ENCODE measurements around the gene KCNIP3. TPM values are rescaled to one million over a fixed set of nuclear protein-coding genes. Genes with fewer than 3 reads are reported as not detected.
A peak's percentile ranks its signal among the peaks of the same experiment; 100 is the strongest.
"Not testable (repeated sequence)": the region's sequence is repeated elsewhere in the genome, so short reads cannot be mapped to it uniquely, and the experiment has no call there.

Gene KCNIP3
- total and polyA plus RNA-seq, 4 donors: 0.26 to 1.1 (median 0.62) TPM

DNA sequence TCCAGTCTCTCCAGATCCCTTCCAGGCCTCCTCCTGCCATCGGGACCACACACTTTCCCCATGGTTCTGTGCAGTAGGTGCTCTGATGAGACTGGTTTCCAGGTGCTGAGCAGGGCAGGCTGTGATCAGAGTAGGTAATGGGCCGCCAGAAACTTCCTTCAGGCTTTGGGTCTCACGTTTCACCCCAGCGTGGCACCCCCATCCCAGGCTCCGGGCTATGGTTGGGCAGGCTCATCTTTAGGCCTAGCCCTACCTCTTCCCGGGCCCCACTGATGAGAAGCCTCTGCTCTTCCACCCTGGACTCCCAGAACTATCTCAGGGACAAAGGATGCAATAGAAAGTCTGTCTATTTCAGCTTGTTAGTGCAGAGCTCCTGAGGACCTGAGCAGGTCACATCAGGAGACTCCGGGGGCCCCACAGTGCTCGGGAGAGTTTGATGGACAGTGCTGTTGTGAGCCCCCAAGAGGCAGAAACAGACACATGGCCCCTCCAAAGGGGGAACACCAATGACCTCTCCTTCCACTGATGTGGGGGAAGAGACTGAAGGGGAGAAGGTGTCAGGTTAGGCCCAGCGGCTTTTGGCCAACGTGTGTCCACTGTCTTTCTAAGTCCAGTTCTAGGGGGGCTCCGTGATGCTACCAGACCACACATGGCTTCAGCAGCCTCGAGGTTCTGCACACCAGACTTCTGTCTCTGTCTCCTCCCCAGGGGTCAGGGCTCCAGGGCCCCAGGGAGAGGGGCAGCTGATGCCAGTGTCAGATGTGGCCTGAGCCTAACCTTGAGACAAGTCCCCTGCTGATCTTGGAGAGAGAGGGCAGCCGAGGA lies 28.7 kb upstream of the KCNIP3 start:
- DNase-seq (ENCODE audit: low spot score): peak; percentile 27
- WGBS: 94% methylated on average over 13 of the region's 13 CpGs
- H3K9me3 ChIP-seq (ENCODE audit: control insufficient read depth in 4 of 4, low read length in 3 of 4): no peaks in the 10 kb centered on the region

DNA sequence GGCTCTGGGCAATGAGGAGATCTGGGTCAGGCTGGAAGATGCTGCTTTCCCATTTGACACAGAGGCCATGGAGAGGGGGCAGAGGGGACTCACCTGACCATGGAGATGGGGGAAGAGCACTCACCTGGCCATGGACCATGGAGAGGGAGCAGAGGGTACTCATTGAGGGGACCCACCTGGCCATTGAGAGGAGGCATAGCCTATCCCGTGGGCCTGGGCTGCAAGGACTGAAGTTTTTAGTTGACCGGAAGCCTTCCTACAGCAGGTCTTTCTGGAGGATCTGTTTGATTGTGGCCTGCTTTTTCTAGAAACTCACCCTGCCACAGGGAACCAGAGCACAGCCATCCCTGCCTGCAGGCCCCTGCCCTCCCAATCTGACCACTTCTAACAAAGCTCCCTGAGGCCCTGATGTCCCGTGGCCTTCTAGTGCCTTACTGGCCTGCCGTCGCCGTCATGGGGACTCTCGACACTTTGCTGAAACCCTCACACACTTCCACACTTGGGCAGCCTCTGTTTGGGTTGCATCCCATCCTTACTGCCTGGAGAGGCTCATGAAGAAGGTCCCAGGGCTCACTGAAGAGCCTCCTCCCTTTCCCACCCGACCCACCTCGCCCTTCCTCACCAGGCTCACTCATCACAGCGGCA lies 28.0 kb upstream of the KCNIP3 start:
- TF ChIP-seq RXRA (IDR thresholded peaks at IDR 0.05) (no peak), YY1 (IDR thresholded peaks at IDR 0.05) (no peak), GABPA (IDR thresholded peaks at IDR 0.05 in 1 of 2, conservative IDR thresholded peaks at IDR 0.05 in 1 of 2) (no peak), EGR1 (IDR thresholded peaks at IDR 0.05; ENCODE audit: low read depth in 2 of 2) (no peak), TAF1 (conservative IDR thresholded peaks at IDR 0.05) (no peak), JUND (IDR thresholded peaks at IDR 0.05) (no peak), FOXA1 (IDR thresholded peaks at IDR 0.05) (no peak), RAD21 (IDR thresholded peaks at IDR 0.05) (no peak), FOXA2 (IDR thresholded peaks at IDR 0.05) (no peak)
- TF ChIP-seq, protein P1, sequence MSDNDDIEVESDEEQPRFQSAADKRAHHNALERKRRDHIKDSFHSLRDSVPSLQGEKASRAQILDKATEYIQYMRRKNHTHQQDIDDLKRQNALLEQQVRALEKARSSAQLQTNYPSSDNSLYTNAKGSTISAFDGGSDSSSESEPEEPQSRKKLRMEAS (IDR thresholded peaks at IDR 0.05): no peak
- TF ChIP-seq, protein P2, sequence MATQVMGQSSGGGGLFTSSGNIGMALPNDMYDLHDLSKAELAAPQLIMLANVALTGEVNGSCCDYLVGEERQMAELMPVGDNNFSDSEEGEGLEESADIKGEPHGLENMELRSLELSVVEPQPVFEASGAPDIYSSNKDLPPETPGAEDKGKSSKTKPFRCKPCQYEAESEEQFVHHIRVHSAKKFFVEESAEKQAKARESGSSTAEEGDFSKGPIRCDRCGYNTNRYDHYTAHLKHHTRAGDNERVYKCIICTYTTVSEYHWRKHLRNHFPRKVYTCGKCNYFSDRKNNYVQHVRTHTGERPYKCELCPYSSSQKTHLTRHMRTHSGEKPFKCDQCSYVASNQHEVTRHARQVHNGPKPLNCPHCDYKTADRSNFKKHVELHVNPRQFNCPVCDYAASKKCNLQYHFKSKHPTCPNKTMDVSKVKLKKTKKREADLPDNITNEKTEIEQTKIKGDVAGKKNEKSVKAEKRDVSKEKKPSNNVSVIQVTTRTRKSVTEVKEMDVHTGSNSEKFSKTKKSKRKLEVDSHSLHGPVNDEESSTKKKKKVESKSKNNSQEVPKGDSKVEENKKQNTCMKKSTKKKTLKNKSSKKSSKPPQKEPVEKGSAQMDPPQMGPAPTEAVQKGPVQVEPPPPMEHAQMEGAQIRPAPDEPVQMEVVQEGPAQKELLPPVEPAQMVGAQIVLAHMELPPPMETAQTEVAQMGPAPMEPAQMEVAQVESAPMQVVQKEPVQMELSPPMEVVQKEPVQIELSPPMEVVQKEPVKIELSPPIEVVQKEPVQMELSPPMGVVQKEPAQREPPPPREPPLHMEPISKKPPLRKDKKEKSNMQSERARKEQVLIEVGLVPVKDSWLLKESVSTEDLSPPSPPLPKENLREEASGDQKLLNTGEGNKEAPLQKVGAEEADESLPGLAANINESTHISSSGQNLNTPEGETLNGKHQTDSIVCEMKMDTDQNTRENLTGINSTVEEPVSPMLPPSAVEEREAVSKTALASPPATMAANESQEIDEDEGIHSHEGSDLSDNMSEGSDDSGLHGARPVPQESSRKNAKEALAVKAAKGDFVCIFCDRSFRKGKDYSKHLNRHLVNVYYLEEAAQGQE (IDR thresholded peaks at IDR 0.05): no peak
- 97% methylated on average over 10 of the region's 10 CpGs for WGBS
- peak; percentile 17 for DNase-seq (ENCODE audit: low spot score)

More for the DNA sequence above, 28.7 kb upstream of the KCNIP3 start:
- TF ChIP-seq HNF4G (IDR thresholded peaks at IDR 0.05) (no peak), GABPA (IDR thresholded peaks at IDR 0.05 in 1 of 2, conservative IDR thresholded peaks at IDR 0.05 in 1 of 2) (no peak), JUND (IDR thresholded peaks at IDR 0.05) (no peak), HNF4A (conservative IDR thresholded peaks at IDR 0.05) (no peak), SP1 (IDR thresholded peaks at IDR 0.05) (no peak)
- H3K4me3 ChIP-seq (ENCODE audit: low read depth in 1 of 3, low read length in 3 of 3): no peak overlapping the region
- no peaks in the 10 kb centered on the region for H3K27me3 ChIP-seq (ENCODE audit: control insufficient read depth in 4 of 4, insufficient read depth in 4 of 4, low read length in 3 of 4)
- no peaks in the 10 kb centered on the region for H3K36me3 ChIP-seq (ENCODE audit: control insufficient read depth in 4 of 4, insufficient read depth in 3 of 4, low read depth in 1 of 4, low read length in 3 of 4)
- peaks cover 0 to 4% (median 3%) of the 10 kb centered on the region in 4 donors for H3K4me1 ChIP-seq (ENCODE audit: control insufficient read depth in 4 of 4, insufficient read depth in 4 of 4, low read length in 3 of 4)
- no peak overlapping the region for H3K27ac ChIP-seq (ENCODE audit: low read depth in 1 of 2, low read length in 2 of 2)
- no peak overlapping the region for H3K9ac ChIP-seq (ENCODE audit: low read depth in 1 of 2, low read length in 2 of 2)

DNA sequence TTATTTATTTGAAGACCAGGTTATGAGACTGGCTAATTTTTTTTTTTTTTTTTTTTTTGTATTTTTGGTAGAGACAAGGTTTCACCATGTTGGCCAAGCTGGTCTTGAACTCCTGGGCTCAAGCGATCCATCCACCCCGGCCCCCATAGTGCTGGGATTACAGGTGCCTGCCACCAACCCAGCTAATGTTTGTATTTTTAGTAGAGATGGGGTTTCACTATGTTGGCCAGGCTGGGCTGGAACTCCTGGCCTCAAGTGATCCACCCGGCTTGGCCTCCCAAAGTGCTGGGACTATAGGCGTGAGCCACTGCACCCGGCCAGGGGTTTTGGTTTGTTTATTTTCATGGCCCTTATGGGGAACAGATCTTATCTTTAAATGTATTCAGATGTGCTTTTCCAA lies 27.4 kb upstream of the KCNIP3 start:
- DNase-seq (ENCODE audit: low spot score); H3K4me1 ChIP-seq (ENCODE audit: control insufficient read depth in 4 of 4, insufficient read depth in 4 of 4, low read length in 3 of 4); H3K4me3 ChIP-seq (ENCODE audit: low read depth in 1 of 3, low read length in 3 of 3); H3K27me3 ChIP-seq (ENCODE audit: control insufficient read depth in 4 of 4, insufficient read depth in 4 of 4, low read length in 3 of 4); H3K9ac ChIP-seq (ENCODE audit: low read depth in 1 of 2, low read length in 2 of 2); H3K27ac ChIP-seq (ENCODE audit: low read depth in 1 of 2, low read length in 2 of 2); H3K9me3 ChIP-seq (ENCODE audit: control insufficient read depth in 4 of 4, low read length in 3 of 4); H3K36me3 ChIP-seq (ENCODE audit: control insufficient read depth in 4 of 4, insufficient read depth in 3 of 4, low read depth in 1 of 4, low read length in 3 of 4): not testable (repeated sequence)
- WGBS: 96% methylated on average over 5 of the region's 5 CpGs

More for the DNA sequence above, 28.0 kb upstream of the KCNIP3 start:
- H3K4me3 ChIP-seq (ENCODE audit: low read depth in 1 of 3, low read length in 3 of 3): no peak overlapping the region
- no peaks in the 10 kb centered on the region for H3K36me3 ChIP-seq (ENCODE audit: control insufficient read depth in 4 of 4, insufficient read depth in 3 of 4, low read depth in 1 of 4, low read length in 3 of 4)
- no peaks in the 10 kb centered on the region for H3K27me3 ChIP-seq (ENCODE audit: control insufficient read depth in 4 of 4, insufficient read depth in 4 of 4, low read length in 3 of 4)
- peaks cover 0 to 4% (median 3%) of the 10 kb centered on the region in 4 donors for H3K4me1 ChIP-seq (ENCODE audit: control insufficient read depth in 4 of 4, insufficient read depth in 4 of 4, low read length in 3 of 4)
- no peaks in the 10 kb centered on the region for H3K9me3 ChIP-seq (ENCODE audit: control insufficient read depth in 4 of 4, low read length in 3 of 4)
- H3K27ac ChIP-seq (ENCODE audit: low read depth in 1 of 2, low read length in 2 of 2): no peak overlapping the region
- no peak overlapping the region for H3K9ac ChIP-seq (ENCODE audit: low read depth in 1 of 2, low read length in 2 of 2)

All from liver (tissue), 9 donors.